NOMO-1 treated with DMSO at 0.1 percent for 48 hours (cell line): Measurements from ENCODE around the gene CSNK1D.

Source experiments
- DNase-seq: peaks from one replicate; lab custom pipeline; 2025; ENCODE audit not compliant: unreplicated experiment; lab: John Stamatoyannopoulos, UW

The CSNK1D gene

GRCh38 chr17:82241183-82241925 lies 32.1 kb downstream of the CSNK1D start:
- DNase-seq: peak; percentile 84

- no peak for DNase-seq
Measured at GRCh38 chr17:82240506-82241182, 32.9 kb downstream of the CSNK1D start.

DNA sequence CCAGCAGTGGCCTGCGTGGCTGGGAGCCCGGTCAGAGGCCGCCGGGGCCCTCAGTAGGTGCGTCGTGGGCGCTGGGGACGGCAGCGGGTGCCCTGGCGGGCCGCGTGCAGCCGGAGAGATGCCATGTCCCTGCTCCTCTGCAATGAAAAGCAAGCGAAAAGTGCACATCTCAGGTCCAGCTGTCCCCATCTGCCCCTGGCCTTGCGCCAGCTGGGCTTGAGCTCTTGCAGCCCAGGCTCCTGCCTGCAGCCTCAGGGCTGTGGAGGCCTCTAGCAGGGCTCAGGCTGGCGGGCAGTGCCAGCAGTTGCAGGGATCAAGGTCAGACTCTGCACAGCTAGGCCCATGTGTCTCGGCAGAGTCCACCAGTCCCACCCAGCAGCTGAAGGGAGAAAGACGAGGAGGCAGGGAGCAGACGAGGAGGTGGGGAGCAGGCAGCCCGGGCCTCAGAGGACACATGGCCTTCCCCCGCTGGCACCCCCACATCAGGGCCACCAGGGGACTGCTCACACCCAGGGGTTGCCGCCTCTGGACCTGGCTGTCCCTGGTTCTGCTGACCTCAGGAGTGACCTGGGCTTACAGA lies 33.5 kb downstream of the CSNK1D start:
- DNase-seq: no peak

DNA sequence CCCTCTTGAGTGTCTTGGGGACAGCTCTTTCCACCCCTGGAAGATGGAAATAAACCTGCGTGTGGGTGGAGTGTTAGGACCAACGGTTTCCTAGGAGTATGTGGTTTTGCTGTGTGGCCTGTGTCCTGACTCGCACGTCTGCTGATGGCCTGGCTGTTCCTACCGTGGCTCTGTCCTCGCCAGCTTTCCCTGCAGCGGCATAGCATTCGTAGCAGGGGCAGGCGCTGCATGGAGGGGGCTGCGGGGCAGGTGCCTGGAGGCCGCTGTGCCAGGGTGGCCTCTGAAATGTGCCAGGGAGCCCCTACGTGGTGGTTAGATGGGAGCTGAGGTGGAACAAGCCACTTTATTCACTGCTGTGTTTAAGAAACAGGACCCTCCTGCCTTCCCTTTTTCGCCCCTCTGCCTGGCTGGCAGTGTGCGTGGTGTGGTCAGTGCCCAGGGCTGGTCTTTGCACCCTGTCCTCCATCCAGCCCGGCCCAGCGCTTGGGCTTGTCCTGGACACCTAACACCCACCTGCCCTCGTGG lies 34.0 kb downstream of the CSNK1D start:
- DNase-seq: no peak

- no peak for DNase-seq
Measured at GRCh38 chr17:82238472-82239201, 34.9 kb downstream of the CSNK1D start.

- no peak for DNase-seq
Measured at GRCh38 chr17:82237746-82238471, 35.6 kb downstream of the CSNK1D start.

DNA sequence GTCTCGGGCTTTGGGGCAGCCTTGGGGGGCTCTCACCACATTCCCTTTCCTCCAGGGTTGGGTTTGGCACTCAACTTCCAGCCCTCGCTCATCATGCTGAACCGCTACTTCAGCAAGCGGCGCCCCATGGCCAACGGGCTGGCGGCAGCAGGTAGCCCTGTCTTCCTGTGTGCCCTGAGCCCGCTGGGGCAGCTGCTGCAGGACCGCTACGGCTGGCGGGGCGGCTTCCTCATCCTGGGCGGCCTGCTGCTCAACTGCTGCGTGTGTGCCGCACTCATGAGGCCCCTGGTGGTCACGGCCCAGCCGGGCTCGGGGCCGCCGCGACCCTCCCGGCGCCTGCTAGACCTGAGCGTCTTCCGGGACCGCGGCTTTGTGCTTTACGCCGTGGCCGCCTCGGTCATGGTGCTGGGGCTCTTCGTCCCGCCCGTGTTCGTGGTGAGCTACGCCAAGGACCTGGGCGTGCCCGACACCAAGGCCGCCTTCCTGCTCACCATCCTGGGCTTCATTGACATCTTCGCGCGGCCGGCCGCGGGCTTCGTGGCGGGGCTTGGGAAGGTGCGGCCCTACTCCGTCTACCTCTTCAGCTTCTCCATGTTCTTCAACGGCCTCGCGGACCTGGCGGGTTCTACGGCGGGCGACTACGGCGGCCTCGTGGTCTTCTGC lies 36.3 kb downstream of the CSNK1D start:
- no peak for DNase-seq

DNA sequence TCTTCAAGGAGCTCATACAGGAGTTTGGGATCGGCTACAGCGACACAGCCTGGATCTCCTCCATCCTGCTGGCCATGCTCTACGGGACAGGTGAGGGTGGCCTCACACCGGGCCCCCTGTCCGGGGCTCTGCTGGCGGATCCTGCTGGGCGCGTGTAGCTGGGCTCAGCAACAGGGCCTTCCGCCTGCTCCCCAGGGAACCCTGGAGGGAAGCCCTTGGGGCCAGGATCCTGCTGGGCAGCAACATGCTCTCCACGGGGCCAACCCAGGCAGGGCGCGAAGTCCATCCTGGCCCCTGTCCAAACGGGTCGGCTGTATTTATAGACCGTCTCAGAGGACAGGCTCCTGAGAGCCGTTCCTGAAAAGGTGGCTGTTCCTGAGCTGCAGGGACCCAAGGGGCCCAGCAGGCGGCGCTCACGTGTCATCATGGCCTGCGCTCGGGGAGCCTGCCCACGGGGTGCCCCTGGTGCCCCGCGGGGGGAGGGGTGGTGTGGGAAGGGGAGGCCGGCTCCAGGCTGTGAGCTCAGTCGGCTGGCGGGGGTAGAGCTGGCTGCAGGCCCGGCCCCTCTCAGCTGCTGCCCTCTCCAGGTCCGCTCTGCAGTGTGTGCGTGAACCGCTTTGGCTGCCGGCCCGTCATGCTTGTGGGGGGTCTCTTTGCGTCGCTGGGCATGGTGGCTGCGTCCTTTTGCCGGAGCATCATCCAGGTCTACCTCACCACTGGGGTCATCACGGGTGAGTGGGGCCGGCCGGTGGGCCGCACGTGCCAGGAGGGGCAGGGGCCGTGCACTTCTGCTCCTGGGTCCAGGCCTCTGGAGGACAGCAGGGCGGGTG lies 37.1 kb downstream of the CSNK1D start:
- peak; percentile 44 for DNase-seq

DNA sequence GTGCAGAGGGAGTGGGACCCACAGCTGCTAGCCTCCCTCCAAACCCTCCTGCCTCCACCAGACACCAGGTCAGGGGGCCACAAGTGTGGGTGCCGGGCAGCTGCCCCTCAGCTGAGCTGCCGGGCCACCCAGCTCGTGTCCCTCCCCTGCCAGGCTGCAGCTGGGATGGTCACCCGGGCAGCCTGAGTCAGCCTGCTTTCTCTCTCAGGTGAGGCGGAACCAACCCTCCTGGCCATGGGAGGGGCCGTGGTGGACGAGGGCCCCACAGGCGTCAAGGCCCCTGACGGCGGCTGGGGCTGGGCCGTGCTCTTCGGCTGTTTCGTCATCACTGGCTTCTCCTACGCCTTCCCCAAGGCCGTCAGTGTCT lies 37.7 kb downstream of the CSNK1D start:
- peak; percentile 34 for DNase-seq

GRCh38 chr17:82235056-82235774 lies 38.3 kb downstream of the CSNK1D start:
- no peak for DNase-seq

DNA sequence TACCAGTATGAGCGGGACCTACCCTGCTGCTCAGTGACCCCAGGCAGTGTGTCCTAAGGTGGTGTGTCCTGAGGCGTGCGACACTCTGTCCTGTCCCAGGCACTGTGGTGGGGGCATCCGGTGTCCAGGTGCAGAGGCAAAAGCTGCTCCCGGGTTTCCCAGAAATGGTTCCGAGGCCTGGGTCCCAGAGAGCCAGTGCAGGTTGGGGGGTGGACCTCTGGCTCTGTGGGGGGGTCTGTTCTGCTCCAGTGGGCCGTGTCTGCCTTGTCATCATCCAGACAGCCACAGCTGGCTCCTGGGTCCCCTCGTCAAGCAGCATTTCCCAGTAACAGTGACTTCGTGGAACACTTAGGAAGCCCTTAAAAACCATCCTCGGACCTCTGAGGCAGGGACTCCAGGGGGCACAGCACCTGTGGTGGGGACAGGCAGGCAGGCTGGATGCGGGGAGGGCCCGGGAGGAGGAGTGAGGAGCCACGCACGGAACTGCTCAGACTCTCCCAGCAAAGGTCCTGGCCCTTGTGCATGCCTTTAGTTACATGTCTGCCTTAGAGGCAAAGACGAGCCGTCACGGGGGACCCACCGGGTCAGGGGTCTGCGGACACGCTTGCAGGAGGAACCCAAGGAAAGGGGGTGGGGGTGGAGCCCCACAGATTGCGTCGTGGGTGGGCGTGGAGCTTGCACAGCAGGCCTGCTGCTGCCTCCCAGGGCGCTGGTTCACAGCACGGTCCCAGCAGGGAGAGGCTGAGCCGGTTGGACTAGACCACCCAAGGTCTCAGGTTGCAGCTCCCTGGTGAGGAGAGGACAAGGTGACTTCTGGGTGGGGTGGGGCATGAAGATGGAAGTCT lies 39.1 kb downstream of the CSNK1D start:
- no peak for DNase-seq

GRCh38 chr17:82232876-82233785 lies 40.4 kb downstream of the CSNK1D start:
- DNase-seq: no peak

- DNase-seq: no peak
Measured at GRCh38 chr17:82232322-82232820, 41.1 kb downstream of the CSNK1D start.

DNA sequence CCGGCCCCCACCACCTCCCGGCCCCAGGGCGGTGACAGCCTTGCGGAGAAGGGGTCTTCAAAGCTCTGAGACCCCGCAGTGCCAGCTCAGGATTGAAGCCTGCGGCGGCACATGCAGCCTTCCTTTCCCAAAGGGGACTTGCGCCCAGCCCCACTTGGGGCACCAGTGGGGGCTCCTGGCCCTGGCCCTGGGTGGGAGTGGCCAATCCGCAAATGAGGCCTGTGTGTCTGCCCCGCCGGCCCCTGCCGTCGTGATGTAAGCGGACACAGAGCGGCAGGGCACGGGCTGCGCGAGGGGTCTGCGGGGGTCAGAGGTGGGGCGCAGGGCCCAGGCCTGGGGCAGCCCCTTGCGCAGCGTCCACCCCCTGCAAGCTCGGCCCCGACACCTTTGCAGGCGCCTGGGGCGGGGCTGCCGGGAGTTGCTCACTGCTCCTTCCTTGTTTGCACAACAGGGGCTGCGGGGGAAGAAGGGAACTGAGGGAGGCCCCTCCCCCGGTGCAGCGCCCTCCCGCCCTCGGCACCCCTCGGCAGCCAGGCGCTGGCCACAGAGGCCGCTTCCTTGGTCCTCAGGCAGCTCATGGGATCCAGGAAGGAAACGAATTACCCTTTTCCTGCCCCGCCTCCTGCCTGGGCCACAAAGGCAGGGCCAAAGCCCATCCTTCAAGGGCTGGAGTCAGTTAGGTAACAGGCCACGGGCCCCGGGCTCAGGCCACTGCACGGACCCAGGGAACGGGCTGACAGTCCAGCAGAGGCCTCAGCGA lies 41.8 kb downstream of the CSNK1D start:
- DNase-seq: peak; percentile 85

GRCh38 chr17:82231312-82231561 lies 42.3 kb downstream of the CSNK1D start:
- DNase-seq: no peak

- peak; percentile 83 for DNase-seq
Measured at GRCh38 chr17:82230609-82231311, 42.7 kb downstream of the CSNK1D start.
